ENCODE measurements around the gene EFNA5.

EFNA5 gene

DNA sequence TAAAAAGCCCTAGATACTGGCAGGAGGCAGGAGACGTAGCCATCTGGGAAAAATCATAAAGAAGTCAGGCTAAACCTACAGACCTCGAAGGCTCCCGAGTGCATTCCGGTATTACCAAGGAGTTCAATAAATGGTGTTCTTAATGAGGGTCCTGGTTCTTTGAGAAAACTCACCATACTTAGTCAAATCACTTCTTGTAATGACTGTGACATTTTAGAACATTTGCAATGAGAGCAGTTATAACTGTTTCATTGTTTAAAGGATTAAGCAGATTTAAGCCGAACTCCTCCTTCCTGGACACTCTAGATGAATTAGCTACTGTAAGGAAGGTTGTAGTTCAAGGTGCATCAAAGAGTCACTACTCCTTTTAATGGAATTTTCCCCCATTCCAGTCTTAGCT, 67.8 kb downstream of the EFNA5 start:
- H3K4me3 ChIP-seq (ENCODE audit: low read depth, low read length): no peak overlapping the region
- DNase-seq (ENCODE audit: low read depth, low spot score): no peak
- TF ChIP-seq, protein P1, sequence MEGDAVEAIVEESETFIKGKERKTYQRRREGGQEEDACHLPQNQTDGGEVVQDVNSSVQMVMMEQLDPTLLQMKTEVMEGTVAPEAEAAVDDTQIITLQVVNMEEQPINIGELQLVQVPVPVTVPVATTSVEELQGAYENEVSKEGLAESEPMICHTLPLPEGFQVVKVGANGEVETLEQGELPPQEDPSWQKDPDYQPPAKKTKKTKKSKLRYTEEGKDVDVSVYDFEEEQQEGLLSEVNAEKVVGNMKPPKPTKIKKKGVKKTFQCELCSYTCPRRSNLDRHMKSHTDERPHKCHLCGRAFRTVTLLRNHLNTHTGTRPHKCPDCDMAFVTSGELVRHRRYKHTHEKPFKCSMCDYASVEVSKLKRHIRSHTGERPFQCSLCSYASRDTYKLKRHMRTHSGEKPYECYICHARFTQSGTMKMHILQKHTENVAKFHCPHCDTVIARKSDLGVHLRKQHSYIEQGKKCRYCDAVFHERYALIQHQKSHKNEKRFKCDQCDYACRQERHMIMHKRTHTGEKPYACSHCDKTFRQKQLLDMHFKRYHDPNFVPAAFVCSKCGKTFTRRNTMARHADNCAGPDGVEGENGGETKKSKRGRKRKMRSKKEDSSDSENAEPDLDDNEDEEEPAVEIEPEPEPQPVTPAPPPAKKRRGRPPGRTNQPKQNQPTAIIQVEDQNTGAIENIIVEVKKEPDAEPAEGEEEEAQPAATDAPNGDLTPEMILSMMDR (IDR thresholded peaks at IDR 0.05; ENCODE audit: low read depth, low read length): no peak
- in situ Hi-C loops (cut with HindIII; ENCODE audit: low sequenced_read_pairs): no loop called here

DNA sequence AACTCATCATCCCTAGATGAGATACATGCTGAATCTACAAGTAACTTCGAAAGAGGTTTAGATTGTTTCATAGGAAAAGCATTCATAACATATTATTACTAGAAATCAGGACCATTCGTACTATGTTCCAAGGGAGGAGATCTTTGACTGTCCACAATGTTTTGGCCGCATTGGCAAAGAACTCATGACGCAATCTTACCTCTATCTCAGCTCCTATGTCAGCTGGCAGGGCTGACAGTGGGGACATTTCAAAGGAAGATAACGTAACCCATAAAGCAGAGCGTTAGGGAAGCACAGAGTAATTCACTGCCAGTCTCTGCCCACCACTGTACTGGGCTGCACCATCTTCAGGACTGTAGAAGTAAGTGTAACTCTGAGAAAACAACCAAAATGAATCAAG, 69.7 kb downstream of the EFNA5 start:
- in situ Hi-C loops (cut with HindIII; ENCODE audit: low sequenced_read_pairs): no loop called here
- no peak for DNase-seq (ENCODE audit: low read depth, low spot score)
- H3K4me3 ChIP-seq (ENCODE audit: low read depth, low read length): no peak overlapping the region
- TF ChIP-seq, protein P1 (IDR thresholded peaks at IDR 0.05; ENCODE audit: low read depth, low read length): no peak

DNA sequence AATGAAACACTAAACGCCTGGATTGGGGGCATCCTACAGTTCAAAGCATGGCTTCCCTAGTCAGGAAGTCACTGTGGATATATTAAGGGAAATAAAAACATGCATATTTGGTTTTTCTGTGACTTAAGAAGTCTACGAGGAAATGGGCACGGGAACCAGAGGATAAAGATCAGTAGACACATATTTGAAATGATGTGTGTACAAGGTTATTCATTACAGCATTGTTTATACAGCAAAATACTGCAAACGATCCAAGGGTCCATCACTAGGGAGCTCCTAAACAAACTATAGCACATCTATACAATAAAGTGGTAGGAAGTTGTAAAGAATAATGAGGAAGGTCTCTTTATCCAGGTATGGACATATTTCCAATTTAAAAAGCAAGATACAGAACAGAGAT, 71.8 kb downstream of the EFNA5 start:
- TF ChIP-seq, protein P1 (IDR thresholded peaks at IDR 0.05; ENCODE audit: low read depth, low read length): no peak
- DNase-seq (ENCODE audit: low read depth, low spot score): no peak
- no peak overlapping the region for H3K4me3 ChIP-seq (ENCODE audit: low read depth, low read length)
- in situ Hi-C loops (cut with HindIII; ENCODE audit: low sequenced_read_pairs): no loop called here

DNA sequence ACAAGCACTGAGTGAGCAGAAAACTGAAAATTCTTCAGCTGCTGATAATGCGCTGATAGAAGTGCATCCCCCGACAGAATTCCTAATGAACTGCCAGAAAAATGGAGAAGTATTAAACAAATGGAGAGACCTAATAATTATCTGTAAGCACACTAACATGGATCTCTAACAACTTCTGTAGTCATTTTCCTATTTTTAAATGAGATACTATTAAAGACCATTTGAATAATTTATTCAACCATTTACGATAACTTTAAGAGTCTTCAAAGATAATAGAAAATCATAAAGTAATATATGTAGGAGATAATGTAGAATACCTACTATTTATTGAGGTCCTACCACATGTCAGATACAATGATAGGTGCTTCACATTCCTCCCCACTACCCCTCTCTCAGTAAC, 72.9 kb downstream of the EFNA5 start:
- H3K4me3 ChIP-seq (ENCODE audit: low read depth, low read length): no peak overlapping the region
- DNase-seq (ENCODE audit: low read depth, low spot score): no peak
- TF ChIP-seq, protein P1 (IDR thresholded peaks at IDR 0.05; ENCODE audit: low read depth, low read length): no peak
- in situ Hi-C loops (cut with HindIII; ENCODE audit: low sequenced_read_pairs): no loop called here

DNA sequence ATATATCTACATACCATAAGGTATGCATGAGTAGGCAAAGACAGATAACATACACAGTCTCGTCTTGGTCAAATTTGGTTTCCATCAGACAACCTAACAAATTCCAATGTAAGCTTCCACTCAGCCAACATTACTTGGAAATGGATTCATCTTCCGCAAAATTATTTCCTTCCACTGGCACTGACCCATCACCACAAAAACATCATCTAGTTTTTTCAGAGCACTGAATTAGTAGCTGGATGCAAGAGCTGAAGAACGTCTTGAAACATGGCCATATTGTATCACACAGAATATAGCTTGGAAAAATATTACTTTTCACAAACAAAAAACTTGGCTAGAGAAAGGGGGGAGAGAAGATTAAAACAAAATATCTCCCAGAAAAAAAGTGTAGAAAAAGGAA, 73.5 kb downstream of the EFNA5 start:
- TF ChIP-seq, protein P1 (IDR thresholded peaks at IDR 0.05; ENCODE audit: low read depth, low read length): no peak

DNA sequence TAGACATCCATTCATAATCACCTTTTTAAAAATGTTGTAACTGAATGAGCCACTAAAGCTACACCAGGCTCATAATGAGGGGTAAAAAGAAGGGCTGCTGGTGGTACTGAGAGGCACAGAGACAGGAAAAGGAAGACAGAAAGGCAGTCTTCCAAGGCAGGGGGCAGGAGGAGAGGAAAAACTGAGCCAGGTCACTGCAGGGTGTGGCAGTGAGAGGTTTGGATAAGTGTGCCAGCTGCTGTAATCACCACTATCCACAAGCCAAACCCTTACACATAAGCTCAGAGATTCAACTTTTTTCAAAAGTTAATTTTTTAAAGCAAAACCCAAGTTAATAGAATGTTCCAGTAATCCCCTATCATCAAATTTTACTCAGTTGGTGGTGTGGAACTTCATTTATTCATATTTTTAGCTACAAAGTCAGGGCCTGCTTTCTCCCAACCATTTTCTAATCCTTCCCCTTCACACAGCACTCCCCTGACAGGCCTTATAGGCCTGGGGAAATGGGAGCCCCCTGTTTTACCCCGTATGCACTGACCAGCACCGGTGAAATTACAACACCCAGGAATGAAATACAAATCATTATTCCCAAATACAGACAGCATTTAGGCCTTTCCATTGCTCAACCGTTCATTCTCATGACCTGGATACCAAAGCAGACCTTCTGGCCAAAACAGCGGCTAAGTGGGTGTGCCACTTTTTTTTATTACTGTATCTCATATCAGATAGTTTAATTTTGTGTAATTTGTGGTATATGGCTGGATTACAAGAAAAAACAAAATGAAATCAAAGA, 76.3 kb downstream of the EFNA5 start:
- in situ Hi-C loops (cut with HindIII; ENCODE audit: low sequenced_read_pairs): no loop called here
- DNase-seq (ENCODE audit: low read depth, low spot score): no peak
- no peak overlapping the region for H3K4me3 ChIP-seq (ENCODE audit: low read depth, low read length)
- TF ChIP-seq, protein P1 (IDR thresholded peaks at IDR 0.05; ENCODE audit: low read depth, low read length): no peak

More for the DNA sequence above, 73.5 kb downstream of the EFNA5 start:
- no peak overlapping the region for H3K4me3 ChIP-seq (ENCODE audit: low read depth, low read length)
- in situ Hi-C loops (cut with HindIII; ENCODE audit: low sequenced_read_pairs): no loop called here
- DNase-seq (ENCODE audit: low read depth, low spot score): no peak
